HCT116 (cell line): Measurements from ENCODE around the gene GPR37L1. TPM values are rescaled to one million over a fixed set of nuclear protein-coding genes. Genes with fewer than 3 reads are reported as not detected.
"Not testable (repeated sequence)": the region's sequence is repeated elsewhere in the genome, so short reads cannot be mapped to it uniquely, and the experiment has no call there.

Experiments
- ATAC-seq: fragments of 200-7000 bp; cut with Tn5 transposase; 2 replicates; pipeline ENCODE4 v1.9.1; 2020; ENCODE audit warnings: mild to moderate bottlenecking, moderate library complexity
- BruUV-seq: library from RNA; stranded (reverse); fragments of 400-500 nt; replicated peaks from 2 replicates; lab custom pipeline; 2021; lab: Mats Ljungman, UMichigan
- CTCF ChIA-PET: fragments of 300-600 bp; sonication (Branson Sonifier 250); formaldehyde crosslinking; loops from one replicate; lab custom pipeline; 2021; ENCODE audit warnings: antibody characterized with exemption; lab: Charles Lee
- POLR2A ChIA-PET: fragments of 300-600, 350-600 bp; sonication (Branson Sonifier 250); formaldehyde crosslinking; loops from one replicate; lab custom pipeline; 2021; ENCODE audit warnings: antibody characterized with exemption; lab: Charles Lee
- RAD21 ChIA-PET, 2 experiments: fragments of 300-600 bp; sonication (Branson Sonifier 250); formaldehyde crosslinking; loops; one replicate each; lab custom pipeline; 2023; ENCODE audit warnings: low total read pairs in 2 of 2; ENCODE audit not compliant: uncharacterized antibody in 2 of 2, unreplicated experiment in 2 of 2, low non-redundant PET in 1 of 2; lab: Charles Lee
- DNase-seq: peaks from one replicate; pipeline ENCODE4 v3.0.0-alpha.2; 2010; ENCODE audit warnings: low read depth, low spot score
- H2AFZ ChIP-seq: fragments of 200-600 bp; shearing (Covaris generic), sonication (generic); 2 replicates; pipeline ENCODE4 v1.6.1; 2017; ENCODE audit warnings: low read depth, mixed run types, mixed read lengths, antibody characterized with exemption, low read length; ENCODE audit not compliant: poor library complexity, severe bottlenecking
- H3K27ac ChIP-seq: 2 replicates; pipeline ENCODE4 v1.5.1; 2012; ENCODE audit warnings: low read depth, low read length
- H3K27me3 ChIP-seq: fragments of 200-600 bp; sonication (generic); 2 replicates; pipeline ENCODE4 v1.6.1; 2016; ENCODE audit warnings: mixed run types, low read length, mixed read lengths; ENCODE audit not compliant: insufficient read depth
- H3K36me3 ChIP-seq, 2 experiments: fragments of 200-500 bp in 1 of 2; fragments of 200-600 bp in 1 of 2; sonication (Bioruptor generic) in 1 of 2; sonication (generic) in 1 of 2; 2 replicates each; pipeline versions ENCODE4 v1.5.1 to v1.6.1; 2014 to 2016; ENCODE audit warnings: low read length in 2 of 2, inconsistent platforms in 1 of 2, mixed read lengths in 1 of 2, mixed run types in 1 of 2; ENCODE audit not compliant: insufficient read depth in 2 of 2, control insufficient read depth in 1 of 2
- H3K4me1 ChIP-seq, 2 experiments: fragments of 200-600 bp in 1 of 2; sonication (generic) in 1 of 2; 2 replicates each; pipeline versions ENCODE4 v1.5.1 to v1.6.1; 2012 to 2017; ENCODE audit warnings: low read length in 2 of 2, inconsistent platforms in 1 of 2, mild to moderate bottlenecking in 1 of 2, mixed read lengths in 1 of 2, mixed run types in 1 of 2, moderate library complexity in 1 of 2; ENCODE audit not compliant: insufficient read depth in 2 of 2, control insufficient read depth in 1 of 2
- H3K4me2 ChIP-seq: fragments of 200-600 bp; sonication (generic); 2 replicates; pipeline ENCODE4 v1.6.1; 2017; ENCODE audit warnings: mixed run types, low read length, mixed read lengths
- H3K4me3 ChIP-seq, 2 experiments: fragments of 200-600 bp in 1 of 2; sonication (generic) in 1 of 2; replicated peaks in 1 of 2; 2 replicates each; pipeline ENCODE4 v1.5.1; 2011 to 2016; ENCODE audit warnings: low read length in 2 of 2, control low read depth in 1 of 2, low read depth in 1 of 2, mild to moderate bottlenecking in 1 of 2, mixed read lengths in 1 of 2, mixed run types in 1 of 2
- H3K79me2 ChIP-seq: fragments of 200-600 bp; sonication (generic); 2 replicates; pipeline ENCODE4 v1.6.1; 2017; ENCODE audit warnings: mild to moderate bottlenecking, mixed run types, low read length, moderate library complexity, mixed read lengths; ENCODE audit not compliant: insufficient read depth
- H3K9ac ChIP-seq: fragments of 200-600 bp; sonication (generic); 2 replicates; pipeline ENCODE4 v1.6.1; 2016; ENCODE audit warnings: low read length, mixed read lengths
- H3K9me2 ChIP-seq: fragments of 200-600 bp; sonication (generic), shearing (Covaris generic); 2 replicates; pipeline ENCODE4 v1.6.1; 2017; ENCODE audit warnings: mixed run types, mild to moderate bottlenecking, moderate library complexity; ENCODE audit not compliant: insufficient read depth
- H3K9me3 ChIP-seq, 2 experiments: fragments of 200-500 bp in 1 of 2; fragments of 200-600 bp in 1 of 2; sonication (Bioruptor generic) in 1 of 2; sonication (generic) in 1 of 2; 2 replicates each; pipeline ENCODE4 v1.6.1; 2014 to 2017; ENCODE audit warnings: low read length in 2 of 2, mixed read lengths in 2 of 2, inconsistent platforms in 1 of 2, low read depth in 1 of 2, mild to moderate bottlenecking in 1 of 2, mixed run types in 1 of 2, moderate library complexity in 1 of 2; ENCODE audit not compliant: control insufficient read depth in 1 of 2, insufficient read depth in 1 of 2
- H4K20me1 ChIP-seq: fragments of 200-600 bp; sonication (generic), shearing (Covaris generic); 2 replicates; pipeline ENCODE4 v1.6.1; 2017; ENCODE audit warnings: mixed run types, mild to moderate bottlenecking, moderate library complexity; ENCODE audit not compliant: insufficient read depth
- SIN3A ChIP-seq: IDR thresholded peaks from 2 replicates; pipeline ENCODE4 v1.6.1; 2012; ENCODE audit warnings: low read depth
- TCF7L2 ChIP-seq: IDR thresholded peaks from 2 replicates; pipeline ENCODE4 v1.7.0; 2011; ENCODE audit warnings: borderline replicate concordance, inconsistent platforms; ENCODE audit not compliant: insufficient read depth, insufficient read length; ENCODE audit errors: extremely low read depth
- intact Hi-C: fragments of 100-400 bp; cut with micrococcal nuclease; formaldehyde crosslinking; loops from 2 replicates; pipeline ENCODE4 v1.10.0; 2022
- total RNA-seq: library from RNA; stranded (reverse); gene quantifications from one replicate; pipeline ENCODE4 v1.2.1, GENCODE V29; 2021; ENCODE audit not compliant: unreplicated experiment

GPR37L1 gene
- total RNA-seq, 1 experiment from 2014 or later = 0.10 TPM

DNA sequence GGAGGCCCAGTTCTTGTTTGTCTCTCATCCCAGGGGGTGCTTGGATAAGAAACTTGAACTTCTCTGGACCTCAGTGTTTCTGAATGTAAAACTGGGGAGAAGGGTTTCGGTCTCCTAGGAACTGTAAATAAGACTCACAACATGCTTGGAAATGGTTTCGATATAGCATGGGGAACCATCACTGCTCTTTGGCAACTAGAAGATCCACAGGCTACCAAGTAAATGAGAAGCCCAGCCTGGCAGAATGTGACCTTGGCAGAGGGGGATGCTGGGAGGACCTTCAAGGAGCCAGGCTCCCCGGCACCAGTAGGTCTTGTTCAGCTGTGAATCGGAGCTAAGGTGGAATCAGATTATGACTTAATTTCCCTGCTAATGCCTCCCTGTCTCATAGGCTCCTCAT lies 18.1 kb downstream of the GPR37L1 start:
- peaks cover 53% of the 10 kb centered on the region for H3K79me2 ChIP-seq
- ChIA-PET RAD21 (interaction anchor here in 1 of 2 experiments (0.7 kb wide), 1 partner anchor 140 kb away, joined by 3 read pairs; no protein-coding TSS in a partner anchor), POLR2A (no interaction called here), CTCF (no interaction called here)
- H3K36me3 ChIP-seq = no peaks in the 10 kb centered on the region; a peak in 1 of 4 replicates
- no peak overlapping the region for H3K27ac ChIP-seq
- H3K27me3 ChIP-seq = no peaks in the 10 kb centered on the region
- peaks cover 5 to 20% of the 10 kb centered on the region in 2 experiments; a peak in 3 of 4 replicates for H3K4me1 ChIP-seq
- H3K9me2 ChIP-seq = no peaks in the 10 kb centered on the region
- no peaks in the 10 kb centered on the region for H4K20me1 ChIP-seq
- no peak overlapping the region for H3K4me2 ChIP-seq
- BruUV-seq = TSS peak; percentile 13
- no peak overlapping the region for H2AFZ ChIP-seq
- ATAC-seq (no peak), DNase-seq (no peak)
- no peak overlapping the region for H3K9ac ChIP-seq
- intact Hi-C loops = no loop called here
- TF ChIP-seq TCF7L2 = no peak
- TF ChIP-seq SIN3A = no peak
- H3K9me3 ChIP-seq = no peaks in the 10 kb centered on the region
- no peak overlapping the region for H3K4me3 ChIP-seq

- H3K9me3 ChIP-seq, H3K9ac ChIP-seq, CTCF ChIA-PET, H3K27ac ChIP-seq, H3K4me3 ChIP-seq, intact Hi-C loops, H3K27me3 ChIP-seq, H4K20me1 ChIP-seq, H3K4me2 ChIP-seq, ATAC-seq, H3K36me3 ChIP-seq, H3K9me2 ChIP-seq, H2AFZ ChIP-seq, BruUV-seq, DNase-seq, POLR2A ChIA-PET: not testable (repeated sequence)
- RAD21 ChIA-PET = interaction anchor here in 1 of 2 experiments (0.7 kb wide), 1 partner anchor 141 kb away, joined by 3 read pairs; no protein-coding TSS in a partner anchor
- Histone ChIP-seq H3K4me1 (peaks cover 5 to 20% of the 10 kb centered on the region in 2 experiments; a peak in 3 of 4 replicates), H3K79me2 (peaks cover 53% of the 10 kb centered on the region)
Observed at GRCh38 chr1:202141468-202141867, 18.8 kb downstream of the GPR37L1 start.
